CD8-positive, alpha-beta memory T cell (primary cell): ENCODE results near the gene SFXN2. TPM values are rescaled to one million over a fixed set of nuclear protein-coding genes. Genes with fewer than 3 reads are reported as not detected.
"Not testable (repeated sequence)": the region's sequence is repeated elsewhere in the genome, so short reads cannot be mapped to it uniquely, and the experiment has no call there.

Source experiments
- CTCF ChIA-PET: fragments of 350-600 bp; sonication (Branson Sonifier 250); formaldehyde crosslinking; loops from one replicate; lab custom pipeline; 2021; ENCODE audit warnings: antibody characterized with exemption; lab: Charles Lee
- POLR2A ChIA-PET: fragments of 350-600 bp; sonication (Branson Sonifier 250); formaldehyde crosslinking; loops from one replicate; lab custom pipeline; 2021; ENCODE audit warnings: antibody characterized with exemption; lab: Charles Lee
- DNase-seq, 5 donors: peaks; one replicate each; pipeline versions ENCODE4 v3.0.0 to v3.0.0-alpha.2; 2020 to 2022; ENCODE audit warnings: mixed read lengths in 1 of 5
- H3K27ac ChIP-seq: one replicate; pipeline ENCODE4 v1.7.0; 2013; ENCODE audit warnings: low read depth, mild to moderate bottlenecking, low read length, moderate library complexity
- H3K27me3 ChIP-seq: 2 replicates; pipeline ENCODE4 v1.7.0; 2013; ENCODE audit warnings: low read length, mild to moderate bottlenecking; ENCODE audit not compliant: insufficient read depth, poor library complexity, severe bottlenecking
- H3K36me3 ChIP-seq: 2 replicates; pipeline ENCODE4 v1.7.0; 2013; ENCODE audit warnings: mild to moderate bottlenecking, low read length, moderate library complexity; ENCODE audit not compliant: insufficient read depth
- H3K4me1 ChIP-seq: 2 replicates; pipeline ENCODE4 v1.7.0; 2013; ENCODE audit warnings: mild to moderate bottlenecking, low read length, moderate library complexity; ENCODE audit not compliant: insufficient read depth
- H3K4me3 ChIP-seq: 2 replicates; pipeline ENCODE4 v1.7.0; 2013; ENCODE audit warnings: mild to moderate bottlenecking, low read length
- H3K9me3 ChIP-seq: 2 replicates; pipeline ENCODE4 v1.7.0; 2013; ENCODE audit warnings: mild to moderate bottlenecking, low read length
- H3K27ac Mint-ChIP-seq, 8 donors: one replicate each; pipeline ENCODE4 v1.8.0; 2020 to 2021; ENCODE audit warnings: mixed read lengths in 8 of 8, mild to moderate bottlenecking in 6 of 8, inconsistent platforms in 3 of 8, moderate library complexity in 3 of 8
- H3K27me3 Mint-ChIP-seq, 2 donors: one replicate each; pipeline ENCODE4 v1.8.0; 2020 to 2021; ENCODE audit warnings: mixed read lengths in 2 of 2, mild to moderate bottlenecking in 1 of 2, moderate library complexity in 1 of 2
- H3K36me3 Mint-ChIP-seq, 3 donors: one replicate each; pipeline ENCODE4 v1.8.0; 2020 to 2021; ENCODE audit warnings: mixed read lengths in 3 of 3, inconsistent platforms in 1 of 3, mild to moderate bottlenecking in 1 of 3
- H3K4me1 Mint-ChIP-seq, 3 donors: one replicate each; pipeline ENCODE4 v1.8.0; 2020 to 2021; ENCODE audit warnings: mixed read lengths in 3 of 3, inconsistent platforms in 1 of 3, mild to moderate bottlenecking in 1 of 3
- H3K4me3 Mint-ChIP-seq, 7 donors: one replicate each; pipeline ENCODE4 v1.8.0; 2020 to 2021; ENCODE audit warnings: mixed read lengths in 7 of 7, mild to moderate bottlenecking in 6 of 7, moderate library complexity in 4 of 7, inconsistent platforms in 2 of 7
- H3K9me3 Mint-ChIP-seq, 5 donors: one replicate each; pipeline ENCODE4 v1.8.0; 2020 to 2022; ENCODE audit warnings: mixed read lengths in 5 of 5, mild to moderate bottlenecking in 3 of 5, moderate library complexity in 2 of 5, inconsistent platforms in 1 of 5
- polyA plus RNA-seq: library from polyadenylated mRNA; unstranded; fragments of 300-500 nt; fragmentation: Illumina TruSeq; gene quantifications from one replicate; pipeline ENCODE4 v1.2.3, GENCODE V29; 2021
- total RNA-seq, 2 experiments: library from RNA; stranded (reverse); gene quantifications; one replicate each; pipeline ENCODE4 v1.2.3, GENCODE V29; 2021

Gene SFXN2
- total and polyA plus RNA-seq, 3 experiments from 2014 or later: 10.1 to 30.6 (median 27.6) TPM

- ChIA-PET CTCF (no interaction called here), POLR2A (no interaction called here)
- Histone ChIP-seq H3K27me3 (no peaks in the 10 kb centered on the region), H3K4me3 (no peak overlapping the region), H3K27ac (peak overlapping the region; percentile 7), H3K4me1 (peaks cover 6% of the 10 kb centered on the region), H3K9me3 (no peaks in the 10 kb centered on the region), H3K36me3 (no peaks in the 10 kb centered on the region)
- Mint-ChIP-seq H3K27ac (peak overlapping the region in 3 of 8 donors; percentile 54 to 70 (median 58)), H3K4me3 (no peak overlapping the region), H3K36me3 (peaks cover 0 to 25% (median 2%) of the 10 kb centered on the region in 3 donors), H3K4me1 (peaks cover 9 to 16% (median 11%) of the 10 kb centered on the region in 3 donors), H3K27me3 (no peaks in the 10 kb centered on the region), H3K9me3 (no peaks in the 10 kb centered on the region)
- no peak for DNase-seq
Measured at GRCh38 chr10:102738692-102739121, 24.3 kb downstream of the SFXN2 start.

DNA sequence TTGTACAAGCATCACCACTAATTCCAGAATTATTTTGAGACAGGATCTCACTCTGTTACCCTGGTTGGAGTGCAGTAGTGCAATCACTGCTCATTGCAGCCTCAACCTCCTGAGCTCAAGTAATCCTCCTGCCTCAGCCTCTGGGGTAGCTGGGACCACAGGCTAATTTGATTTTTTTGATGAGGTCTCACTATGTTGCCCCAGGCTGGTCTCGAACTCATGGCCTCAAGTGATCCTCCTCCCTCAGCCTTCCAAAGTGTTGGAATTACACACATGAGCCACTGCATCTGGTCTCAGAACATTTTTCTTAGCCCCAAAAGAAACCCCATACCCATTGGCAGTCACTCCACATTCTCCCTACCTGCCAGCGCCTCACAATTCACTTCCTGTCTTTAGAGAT is 25.8 kb downstream of the SFXN2 start:
- no peaks in the 10 kb centered on the region for H3K9me3 Mint-ChIP-seq
- H3K4me3 Mint-ChIP-seq: no peak overlapping the region
- ChIA-PET POLR2A (no interaction called here), CTCF (interaction anchor here (2.1 kb wide), 1 partner anchor 96 kb away, joined by 5 read pairs; the partner anchor contains the start of gene TRIM8)
- Histone ChIP-seq H3K36me3 (no peaks in the 10 kb centered on the region), H3K4me3 (no peak overlapping the region), H3K27ac (no peak overlapping the region), H3K4me1 (peaks cover 14% of the 10 kb centered on the region), H3K27me3 (no peaks in the 10 kb centered on the region), H3K9me3 (no peaks in the 10 kb centered on the region)
- DNase-seq: no peak
- no peaks in the 10 kb centered on the region for H3K27me3 Mint-ChIP-seq
- peaks cover 22 to 31% (median 23%) of the 10 kb centered on the region in 3 donors for H3K4me1 Mint-ChIP-seq
- H3K27ac Mint-ChIP-seq: peak overlapping the region in 2 of 8 donors; percentile 51 to 81
- peaks cover 0 to 22% (median 0%) of the 10 kb centered on the region in 3 donors for H3K36me3 Mint-ChIP-seq

- no peaks in the 10 kb centered on the region for H3K27me3 Mint-ChIP-seq
- no peak for DNase-seq
- no peak overlapping the region for H3K27ac ChIP-seq
- H3K36me3 Mint-ChIP-seq: peaks cover 0 to 17% (median 0%) of the 10 kb centered on the region in 3 donors
- peaks cover 36 to 47% (median 39%) of the 10 kb centered on the region in 3 donors for H3K4me1 Mint-ChIP-seq
- ChIA-PET POLR2A (no interaction called here), CTCF (interaction anchor here (1.1 to 2.1 kb wide), 4 partner anchors 12 to 238 kb away, joined by 3 to 5 read pairs (median 3); partner anchors contain the start of gene TRIM8)
- H3K9me3 ChIP-seq: no peaks in the 10 kb centered on the region
- no peaks in the 10 kb centered on the region for H3K27me3 ChIP-seq
- no peaks in the 10 kb centered on the region for H3K9me3 Mint-ChIP-seq
- H3K4me3 ChIP-seq: no peak overlapping the region
- H3K4me3 Mint-ChIP-seq: peak overlapping the region in 1 of 7 donors; percentile 40
- no peaks in the 10 kb centered on the region for H3K36me3 ChIP-seq
- H3K27ac Mint-ChIP-seq: peak overlapping the region in 2 of 8 donors; percentile 3 to 17
- peaks cover 22% of the 10 kb centered on the region for H3K4me1 ChIP-seq
Measured at GRCh38 chr10:102741726-102742237, 27.3 kb downstream of the SFXN2 start.

GRCh38 chr10:102742313-102742712 is 27.9 kb downstream of the SFXN2 start:
- H3K27ac ChIP-seq, H3K4me3 ChIP-seq, H3K27me3 Mint-ChIP-seq, H3K27me3 ChIP-seq, H3K9me3 ChIP-seq, H3K36me3 ChIP-seq, POLR2A ChIA-PET, H3K9me3 Mint-ChIP-seq, DNase-seq: not testable (repeated sequence)
- peak overlapping the region in 2 of 8 donors; percentile 9 to 48 for H3K27ac Mint-ChIP-seq
- H3K4me3 Mint-ChIP-seq: peak overlapping the region in 2 of 7 donors; percentile 85 to 94
- CTCF ChIA-PET: interaction anchor here (1.1 to 2.1 kb wide), 5 partner anchors 11 to 238 kb away, joined by 3 to 8 read pairs (median 3); partner anchors contain the start of genes ARL3, SFXN2 and TRIM8
- H3K36me3 Mint-ChIP-seq: peaks cover 0 to 16% (median 0%) of the 10 kb centered on the region in 3 donors
- peaks cover 37 to 49% (median 41%) of the 10 kb centered on the region in 3 donors for H3K4me1 Mint-ChIP-seq
- H3K4me1 ChIP-seq: peaks cover 22% of the 10 kb centered on the region

DNA sequence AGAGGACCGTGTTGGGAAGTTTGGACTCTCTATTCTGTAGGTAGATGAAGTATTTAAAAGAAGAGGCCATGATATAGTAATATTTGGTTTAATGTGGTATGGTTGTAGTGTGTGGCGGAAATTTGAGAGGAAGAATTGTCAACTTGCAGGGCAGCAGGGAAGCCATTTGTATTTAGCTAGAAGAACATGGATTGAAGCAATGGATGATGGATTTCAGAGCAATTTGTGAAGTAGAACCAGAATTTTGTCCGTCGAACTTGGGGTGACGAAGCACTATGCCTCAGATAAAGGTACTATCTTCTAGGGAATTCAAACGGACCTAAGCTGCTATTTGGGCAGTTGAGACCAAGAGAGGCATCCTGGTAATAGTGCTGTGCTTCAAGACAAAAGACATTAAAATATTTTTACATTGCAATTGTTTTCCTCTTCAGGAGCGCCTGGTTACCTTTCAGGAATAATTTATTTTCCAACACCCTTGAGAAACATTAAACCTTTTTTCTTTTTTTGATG is 28.7 kb downstream of the SFXN2 start:
- no peak for DNase-seq
- ChIA-PET CTCF (interaction anchor here (0.9 to 1.9 kb wide), 5 partner anchors 27 to 240 kb away, joined by 3 to 8 read pairs (median 3); partner anchors contain the start of genes ARL3, CNNM2 and SFXN2), POLR2A (interaction anchor here (0.7 to 3.2 kb wide), 5 partner anchors 29 to 241 kb away, joined by 4 to 20 read pairs (median 4); partner anchors contain the start of genes ACTR1A, ARL3, SFXN2 and TRIM8)
- peak overlapping the region in 7 of 8 donors; percentile 8 to 97 (median 93) for H3K27ac Mint-ChIP-seq
- Histone ChIP-seq H3K36me3 (no peaks in the 10 kb centered on the region), H3K4me1 (peaks cover 23% of the 10 kb centered on the region), H3K27ac (no peak overlapping the region), H3K9me3 (no peaks in the 10 kb centered on the region), H3K4me3 (peak overlapping the region; percentile 9), H3K27me3 (no peaks in the 10 kb centered on the region)
- H3K36me3 Mint-ChIP-seq: peaks cover 0 to 10% (median 0%) of the 10 kb centered on the region in 3 donors
- peaks cover 37 to 50% (median 42%) of the 10 kb centered on the region in 3 donors for H3K4me1 Mint-ChIP-seq
- no peaks in the 10 kb centered on the region for H3K27me3 Mint-ChIP-seq
- no peaks in the 10 kb centered on the region for H3K9me3 Mint-ChIP-seq
- H3K4me3 Mint-ChIP-seq: peak overlapping the region; percentile 81 to 100 (median 94)

- Histone ChIP-seq H3K4me3 (peak within 1 kb of the TSS; percentile 88), H3K36me3 (no peaks in the 10 kb centered on the region), H3K27ac (peak within 1 kb of the TSS; percentile 71), H3K4me1 (peaks cover 27% of the 10 kb centered on the region), H3K9me3 (no peaks in the 10 kb centered on the region), H3K27me3 (no peaks in the 10 kb centered on the region)
- ChIA-PET POLR2A (interaction anchor here (0.7 to 3.2 kb wide), 6 partner anchors 30 to 241 kb away, joined by 3 to 20 read pairs (median 4); partner anchors contain the start of genes ACTR1A, ARL3, SFXN2 and TRIM8), CTCF (interaction anchor here (0.9 to 1.9 kb wide), 5 partner anchors 9 to 241 kb away, joined by 3 to 8 read pairs (median 5); partner anchors contain the start of genes ARL3, CNNM2 and SFXN2)
- H3K36me3 Mint-ChIP-seq: peaks cover 0 to 16% (median 0%) of the 10 kb centered on the region in 3 donors
- no peaks in the 10 kb centered on the region for H3K9me3 Mint-ChIP-seq
- H3K4me1 Mint-ChIP-seq: peaks cover 44 to 57% (median 48%) of the 10 kb centered on the region in 3 donors
- DNase-seq: peak; percentile 88 to 97 (median 95)
- H3K27me3 Mint-ChIP-seq: no peaks in the 10 kb centered on the region
- H3K4me3 Mint-ChIP-seq: peak within 1 kb of the TSS; percentile 81 to 100 (median 94)
- peak within 1 kb of the TSS; percentile 8 to 97 (median 94) for H3K27ac Mint-ChIP-seq
Measured at GRCh38 chr10:102743588-102744373, 29.3 kb downstream of the SFXN2 start, which contains the start of gene WBP1L. Gene WBP1L, plus strand, starts transcription at chr10:102743948. Its CDS starts 106 bp downstream, at chr10:102744054.

DNA sequence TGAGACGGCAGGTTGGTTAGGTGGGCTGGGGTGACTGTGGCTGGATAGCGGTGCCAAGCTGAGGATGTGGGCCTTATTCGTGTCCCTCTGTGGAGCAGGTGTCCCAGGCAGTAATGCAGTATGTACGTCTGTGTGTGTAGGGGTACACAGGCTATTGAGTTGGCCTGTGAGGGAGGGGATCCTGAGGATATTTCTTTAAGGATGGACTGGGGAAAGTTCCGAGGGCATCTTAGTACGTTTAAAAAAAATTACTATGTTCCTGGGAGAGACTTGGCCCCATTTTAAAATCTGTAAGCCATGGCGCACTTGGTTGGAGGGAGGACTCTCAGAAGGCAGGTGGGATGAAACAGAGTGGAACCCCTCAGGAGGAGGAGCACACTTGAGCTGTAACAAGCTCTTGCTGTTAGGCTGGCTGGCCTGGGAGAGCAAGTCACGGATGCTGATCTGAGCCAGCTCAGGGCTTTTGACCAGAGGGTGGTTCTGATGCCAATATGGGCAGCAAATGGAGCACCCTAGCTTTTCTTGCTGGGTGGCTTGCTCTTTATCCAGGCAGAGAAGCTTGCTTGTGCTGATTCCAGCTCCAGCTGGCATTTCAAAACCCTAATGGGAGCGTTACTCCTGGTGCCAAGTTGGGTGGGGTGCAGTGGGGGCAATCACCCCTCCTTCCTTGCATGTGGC is 30.1 kb downstream of the SFXN2 start:
- Histone ChIP-seq H3K4me1 (peaks cover 27% of the 10 kb centered on the region), H3K9me3 (no peaks in the 10 kb centered on the region), H3K36me3 (no peaks in the 10 kb centered on the region), H3K27me3 (no peaks in the 10 kb centered on the region), H3K27ac (peak overlapping the region; percentile 71), H3K4me3 (peak overlapping the region; percentile 88)
- no peaks in the 10 kb centered on the region for H3K27me3 Mint-ChIP-seq
- ChIA-PET POLR2A (interaction anchor here (0.7 to 3.2 kb wide), 4 partner anchors 30 to 100 kb away, joined by 3 to 20 read pairs (median 4); partner anchors contain the start of genes ARL3, SFXN2 and TRIM8), CTCF (interaction anchor here (1.5 kb wide), 2 partner anchors 9 to 161 kb away, joined by 5 read pairs; no protein-coding TSS in a partner anchor)
- peak overlapping the region; percentile 8 to 97 (median 94) for H3K27ac Mint-ChIP-seq
- H3K36me3 Mint-ChIP-seq: peaks cover 0 to 15% (median 0%) of the 10 kb centered on the region in 3 donors
- H3K4me1 Mint-ChIP-seq: peaks cover 45 to 60% (median 51%) of the 10 kb centered on the region in 3 donors
- DNase-seq: peak in 2 of 5 donors; percentile 7 to 52
- no peaks in the 10 kb centered on the region for H3K9me3 Mint-ChIP-seq
- peak overlapping the region; percentile 81 to 100 (median 94) for H3K4me3 Mint-ChIP-seq
